ENCODE data around the gene PTTG1IP.

Gene PTTG1IP

DNA sequence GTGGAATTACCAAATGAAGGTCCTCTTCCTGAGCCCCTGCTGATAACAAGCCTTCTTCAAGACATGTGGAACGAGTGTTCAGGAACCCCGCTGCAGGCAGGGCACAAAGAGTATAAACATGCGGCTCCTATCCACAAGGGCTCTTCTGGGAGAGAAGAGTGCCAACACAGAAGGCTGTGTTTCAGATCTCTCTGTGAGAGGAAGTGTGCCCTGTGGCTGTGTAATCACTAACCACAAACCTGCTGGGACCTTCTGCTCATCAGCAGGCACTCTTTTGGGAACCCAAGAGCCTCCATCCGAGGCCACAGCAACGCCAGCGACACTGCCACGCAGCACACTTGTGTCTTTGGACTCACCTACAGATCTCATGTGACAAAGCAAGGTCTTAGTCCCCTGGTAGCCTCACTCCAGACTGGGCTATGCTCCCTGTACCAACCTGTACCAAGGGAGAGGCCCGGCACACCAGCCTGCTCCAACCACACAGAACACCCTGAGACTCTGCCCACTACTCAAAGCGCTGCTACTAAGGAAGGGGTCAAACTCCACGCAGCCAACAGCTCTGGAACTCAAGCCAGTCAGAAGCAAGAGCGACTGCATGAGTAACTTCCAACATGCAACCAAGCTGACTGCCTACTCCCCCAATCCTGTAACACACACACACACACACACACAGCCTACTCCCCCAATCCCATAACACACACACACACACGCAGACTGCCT lies 7.8 kb downstream of the PTTG1IP start:
- DNase-seq (ENCODE audit: low read depth): no peak

GRCh38 chr21:44862869-44863685 lies 10.4 kb downstream of the PTTG1IP start:
- DNase-seq (ENCODE audit: low read depth): no peak

DNA sequence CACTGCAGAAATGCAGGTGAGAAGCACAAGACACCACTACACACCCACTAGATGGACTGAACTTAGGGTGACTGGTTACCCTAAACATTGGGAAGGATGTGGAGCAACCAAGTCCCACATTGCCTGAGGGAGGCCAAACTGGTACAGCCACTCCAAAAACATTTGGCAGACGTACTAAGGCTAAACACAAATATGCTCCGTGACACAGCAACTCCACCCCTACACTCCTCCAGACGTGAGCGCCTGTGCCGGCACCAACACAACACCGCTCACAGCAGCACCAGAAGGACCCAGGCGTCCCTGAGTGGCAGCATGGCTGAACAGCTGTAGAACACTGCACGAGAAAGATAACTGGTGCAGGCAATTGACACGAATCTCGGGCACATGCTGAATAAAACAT lies 14.7 kb downstream of the PTTG1IP start:
- no peak for DNase-seq (ENCODE audit: low read depth)

GRCh38 chr21:44858291-44858690 lies 15.2 kb downstream of the PTTG1IP start:
- no peak for DNase-seq (ENCODE audit: low read depth)

- no peak for DNase-seq (ENCODE audit: low read depth)
These were observed 16.2 kb downstream of the PTTG1IP start for GRCh38 chr21:44857127-44857892.

DNA sequence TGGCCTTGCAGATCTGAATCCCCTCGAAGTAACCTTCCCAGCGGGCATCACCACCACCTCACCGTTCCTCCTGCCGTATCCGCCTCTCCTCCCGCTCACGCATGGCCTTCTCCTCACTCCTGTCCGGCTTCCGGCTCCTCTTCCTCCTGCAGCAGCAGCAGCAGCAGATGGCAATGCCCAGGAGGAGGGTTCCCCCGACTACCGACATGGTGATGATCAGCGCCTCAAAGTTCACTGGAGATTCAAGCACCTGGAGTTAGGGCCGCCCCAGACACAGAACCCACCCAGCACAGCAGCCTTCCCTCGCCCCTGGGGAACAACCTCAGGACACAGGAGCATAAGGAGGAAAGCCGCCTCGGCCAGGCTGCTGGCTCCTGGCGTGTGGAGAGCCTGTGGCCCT lies 17.4 kb downstream of the PTTG1IP start:
- no peak for DNase-seq (ENCODE audit: low read depth)

- no peak for DNase-seq (ENCODE audit: low read depth)
These were observed 17.9 kb downstream of the PTTG1IP start for GRCh38 chr21:44855572-44855971.

DNA sequence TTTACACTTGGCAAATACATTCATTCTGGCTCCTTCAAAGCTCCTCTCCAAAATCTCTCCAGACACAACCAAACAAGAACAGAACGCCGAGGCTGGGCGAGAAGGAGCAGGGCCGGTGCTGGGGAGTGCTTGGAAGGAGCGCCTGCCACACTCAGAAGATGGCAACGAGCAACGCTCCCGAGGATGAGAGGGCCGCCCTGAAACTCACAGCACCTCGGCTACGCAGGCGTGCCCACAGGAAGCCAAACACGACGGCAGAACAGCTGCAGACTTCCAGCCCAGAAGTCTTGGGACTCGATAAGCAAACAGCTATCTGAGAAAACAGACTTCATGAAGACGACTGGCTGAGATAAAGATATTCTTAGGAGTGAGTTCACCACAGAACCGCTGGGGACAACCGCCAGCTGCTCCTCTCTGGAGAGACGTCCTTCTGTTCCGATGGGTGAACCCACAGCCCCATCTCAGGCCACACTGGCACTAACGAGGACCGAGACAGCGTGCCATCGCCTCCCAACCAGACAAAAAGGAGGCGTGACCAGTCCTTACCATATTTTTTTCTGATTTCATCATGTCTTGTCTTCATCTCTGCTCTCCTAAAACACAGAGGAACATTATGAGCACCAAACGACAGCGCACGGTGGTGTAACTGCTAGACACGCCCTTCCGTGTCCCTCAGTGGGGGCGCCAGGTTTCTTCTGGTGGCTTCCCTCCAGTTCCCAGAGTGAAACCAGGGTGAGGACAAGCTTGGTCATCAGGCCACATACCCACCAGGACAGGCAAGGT lies 18.6 kb downstream of the PTTG1IP start:
- DNase-seq (ENCODE audit: low read depth): no peak

DNA sequence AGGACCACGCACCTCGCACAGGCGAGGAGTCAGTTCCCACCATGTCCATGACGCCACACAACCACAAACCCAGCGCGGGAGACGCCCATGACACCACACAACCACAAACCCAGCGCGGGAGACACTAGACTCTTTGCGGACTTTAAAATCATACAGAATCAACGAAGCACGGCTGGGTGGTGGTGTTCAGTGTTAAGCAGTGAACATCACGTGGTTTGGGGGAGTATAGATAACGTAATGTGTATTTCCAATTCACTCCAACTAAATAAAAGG lies 19.2 kb downstream of the PTTG1IP start:
- no peak for DNase-seq (ENCODE audit: low read depth)

GRCh38 chr21:44853601-44854390 lies 19.7 kb downstream of the PTTG1IP start:
- no peak for DNase-seq (ENCODE audit: low read depth)

GRCh38 chr21:44850905-44851657 lies 22.4 kb downstream of the PTTG1IP start:
- no peak for DNase-seq (ENCODE audit: low read depth)

GRCh38 chr21:44850208-44850800 lies 23.2 kb downstream of the PTTG1IP start:
- no peak for DNase-seq (ENCODE audit: low read depth)

DNA sequence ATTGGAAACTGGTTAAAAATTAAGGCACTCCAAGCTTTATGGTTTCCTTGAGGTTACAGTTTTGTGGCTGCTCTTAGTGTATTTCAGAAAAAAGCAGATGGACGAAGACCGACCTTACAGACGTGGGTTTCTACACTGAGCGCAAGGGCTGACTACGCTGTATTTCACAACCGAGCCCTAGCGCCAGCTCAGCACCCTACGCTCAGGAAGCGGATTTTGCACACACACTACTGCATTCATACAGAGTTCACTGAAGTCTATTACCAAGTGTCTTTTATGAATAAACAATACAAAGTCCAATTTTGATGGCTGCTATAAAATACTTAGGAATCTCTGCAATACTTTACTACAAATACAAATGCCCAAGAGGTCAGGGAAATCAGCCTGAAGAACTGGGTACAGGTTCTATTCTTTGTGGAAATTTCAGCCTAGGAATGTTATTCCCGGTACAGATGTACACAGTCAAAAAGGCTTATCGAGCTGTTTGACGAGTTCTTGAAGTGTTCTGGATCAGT lies 23.8 kb downstream of the PTTG1IP start:
- DNase-seq (ENCODE audit: low read depth): no peak

DNA sequence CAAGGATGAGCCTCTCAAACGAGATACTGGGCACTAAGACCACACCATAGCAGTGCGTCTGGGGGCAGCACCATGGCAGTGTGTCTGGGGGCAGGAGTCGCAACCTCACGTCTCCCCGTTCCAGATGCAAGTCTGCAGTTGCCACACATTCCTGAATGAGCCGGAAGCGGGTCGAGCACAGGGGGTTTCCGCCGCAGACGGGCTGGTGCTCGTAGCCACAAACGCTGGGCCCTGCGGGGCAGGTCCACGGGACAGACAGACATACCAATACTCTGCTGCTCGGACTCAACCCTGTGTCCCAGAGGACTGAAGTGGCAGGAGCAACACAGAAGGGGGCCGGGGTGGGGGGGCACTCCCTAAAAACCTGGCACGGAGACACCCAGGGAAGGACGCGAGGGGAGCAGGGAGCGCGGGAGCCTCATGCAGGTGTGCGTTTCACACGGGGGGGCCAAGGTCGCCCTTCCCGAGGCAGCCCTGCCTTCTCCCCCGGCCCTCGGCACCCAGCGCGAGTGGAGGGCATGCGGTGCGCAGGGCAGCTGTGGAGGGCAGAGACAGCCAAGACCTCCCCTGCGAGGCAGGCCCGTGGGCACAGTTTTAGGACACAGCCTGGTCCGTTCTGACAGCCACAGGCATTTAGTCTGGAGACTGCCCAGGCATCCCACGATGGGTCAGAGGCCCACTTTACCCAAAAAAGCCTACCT lies 24.5 kb downstream of the PTTG1IP start:
- DNase-seq (ENCODE audit: low read depth): no peak

GRCh38 chr21:44847261-44848056 lies 26.0 kb downstream of the PTTG1IP start:
- DNase-seq (ENCODE audit: low read depth): no peak

- no peak for DNase-seq (ENCODE audit: low read depth)
These were observed 26.8 kb downstream of the PTTG1IP start for GRCh38 chr21:44846485-44847260.

GRCh38 chr21:44846224-44846484 lies 27.3 kb downstream of the PTTG1IP start:
- no peak for DNase-seq (ENCODE audit: low read depth)

All from HS-27A (cell line).